HepG2 (cell line): ENCODE results near the gene STOM. TPM values are rescaled to one million over a fixed set of nuclear protein-coding genes. Genes with fewer than 3 reads are reported as not detected.

Experiments
- ATAC-seq: fragments of 200-7000 bp; cut with Tn5 transposase; 3 replicates; pipeline ENCODE4 v1.9.1; 2020; ENCODE audit warnings: mild to moderate bottlenecking, moderate library complexity
- BruUV-seq: library from RNA; stranded (reverse); fragments of 400-500 nt; replicated peaks from 2 replicates; lab custom pipeline; 2021; lab: Mats Ljungman, UMichigan
- CTCF ChIA-PET: fragments of 300-600 bp; formaldehyde crosslinking; extraction: SDS; loops from one replicate; lab custom pipeline; 2021; ENCODE audit warnings: low total read pairs, inconsistent platforms, low intra/inter-chr PET ratio; lab: Yijun Ruan, JAX
- POLR2A ChIA-PET: fragments of 350-600 bp; sonication (Branson Sonifier 250); formaldehyde crosslinking; loops from one replicate; lab custom pipeline; 2020; ENCODE audit warnings: antibody characterized with exemption, inconsistent platforms; lab: Yijun Ruan, JAX
- DNase-seq: peaks from one replicate; pipeline ENCODE4 v3.0.0-alpha.2; 2015; ENCODE audit warnings: low spot score
- FAIRE-seq: peaks from 3 replicates; lab custom pipeline; 2011; peaks lifted over from hg19 to GRCh38; lab: Jason Lieb, UNC
- H2AFZ ChIP-seq: one replicate; pipeline ENCODE4 v1.6.1; 2011; ENCODE audit warnings: low read length, inconsistent platforms
- H3K27ac ChIP-seq: fragments of 300-600 bp; 3 replicates; pipeline ENCODE4 v1.8.0; 2011; ENCODE audit warnings: mixed run types, mild to moderate bottlenecking, mixed read lengths, low read length, inconsistent platforms; ENCODE audit not compliant: insufficient read depth; ENCODE audit errors: extremely low read length
- H3K27me3 ChIP-seq, 2 experiments: fragments of 200-600 bp in 1 of 2; 2 replicates in 1 of 2; 3 replicates in 1 of 2; pipeline versions ENCODE4 v1.6.0 to v1.8.0; 2011; ENCODE audit warnings: low read length in 2 of 2, mild to moderate bottlenecking in 2 of 2, moderate library complexity in 2 of 2, inconsistent platforms in 1 of 2; ENCODE audit not compliant: insufficient read depth in 2 of 2, control insufficient read depth in 1 of 2
- H3K36me3 ChIP-seq, 2 experiments: fragments of 200-600 bp in 1 of 2; replicated peaks in 1 of 2; 2 replicates in 1 of 2; 3 replicates in 1 of 2; pipeline versions ENCODE4 v1.5.1 to v1.8.0; 2011; ENCODE audit warnings: low read length in 2 of 2, inconsistent platforms in 1 of 2; ENCODE audit not compliant: insufficient read depth in 2 of 2, control insufficient read depth in 1 of 2
- H3K4me1 ChIP-seq: 2 replicates; pipeline ENCODE4 v1.5.1; 2012; ENCODE audit warnings: low read length, inconsistent platforms; ENCODE audit not compliant: insufficient read depth
- H3K4me2 ChIP-seq: 2 replicates; pipeline ENCODE4 v1.6.0; 2011; ENCODE audit warnings: low read depth, low read length, inconsistent platforms
- H3K4me3 ChIP-seq, 3 experiments: fragments of 200-600 bp in 1 of 3; sonication (generic), shearing (Covaris generic) in 1 of 3; replicated peaks in 1 of 3; 2 replicates each; pipeline ENCODE4 v1.5.1; 2011 to 2016; ENCODE audit warnings: low read length in 3 of 3, inconsistent platforms in 2 of 3, low read depth in 2 of 3, mild to moderate bottlenecking in 2 of 3, control low read depth in 1 of 3, mixed read lengths in 1 of 3; ENCODE audit not compliant: insufficient read depth in 1 of 3
- H3K79me2 ChIP-seq: one replicate; pipeline ENCODE4 v1.6.1; 2011; ENCODE audit warnings: low read length, inconsistent platforms; ENCODE audit not compliant: insufficient read depth
- H3K9ac ChIP-seq: 2 replicates; pipeline ENCODE4 v1.6.0; 2011; ENCODE audit warnings: mild to moderate bottlenecking, low read depth, low read length, inconsistent platforms; ENCODE audit not compliant: insufficient read depth
- H3K9me3 ChIP-seq: 2 replicates; pipeline ENCODE4 v1.5.1; 2012; ENCODE audit warnings: mild to moderate bottlenecking, low read length
- H4K20me1 ChIP-seq: 2 replicates; pipeline ENCODE4 v1.6.0; 2011; ENCODE audit warnings: inconsistent platforms, mild to moderate bottlenecking, low read length, moderate library complexity; ENCODE audit not compliant: insufficient read depth
- CTCF ChIP-seq: sonication (generic); formaldehyde crosslinking; IDR thresholded peaks from 2 replicates; pipeline ENCODE4 v1.5.0; 2020; ENCODE audit warnings: mild to moderate bottlenecking, missing genetic modification reagents, moderate library complexity
- EP300 ChIP-seq, 3 experiments: sonication (generic) in 1 of 3; formaldehyde crosslinking in 1 of 3; IDR thresholded peaks; 2 replicates each; pipeline versions ENCODE4 v1.5.1 to v1.6.1; 2011 to 2020; ENCODE audit warnings: low read depth in 2 of 3, low read length in 2 of 3, borderline replicate concordance in 1 of 3, improper control_type of control experiment in 1 of 3, mild to moderate bottlenecking in 1 of 3, missing genetic modification reagents in 1 of 3, moderate library complexity in 1 of 3
- JDP2 ChIP-seq: sonication (generic); formaldehyde crosslinking; IDR thresholded peaks from 2 replicates; pipeline ENCODE4 v1.8.1; 2022; ENCODE audit warnings: missing genetic modification reagents, borderline replicate concordance
- RFXANK ChIP-seq: IDR thresholded peaks from 2 replicates; pipeline ENCODE4 v1.6.1; 2016
- TCF12 ChIP-seq, 2 experiments: fragments of 450-650 bp in 1 of 2; sonication (generic) in 1 of 2; formaldehyde crosslinking in 1 of 2; IDR thresholded peaks; 2 replicates each; pipeline versions ENCODE4 v1.6.1 to v1.8.0; 2017 to 2022; ENCODE audit warnings: antibody characterized with exemption in 1 of 2, mild to moderate bottlenecking in 1 of 2, missing genetic modification reagents in 1 of 2, moderate library complexity in 1 of 2
- XBP1 ChIP-seq: sonication (generic); formaldehyde crosslinking; IDR thresholded peaks from 2 replicates; pipeline ENCODE4 v1.5.0; 2020; ENCODE audit warnings: missing genetic modification reagents
- ZBTB10 ChIP-seq: sonication (generic); formaldehyde crosslinking; IDR thresholded peaks from 2 replicates; pipeline ENCODE4 v1.4.0; 2020; ENCODE audit warnings: missing genetic modification reagents, borderline replicate concordance
- ZNF224 ChIP-seq: sonication (generic); formaldehyde crosslinking; IDR thresholded peaks from 2 replicates; pipeline ENCODE4 v1.5.0; 2020; ENCODE audit warnings: mild to moderate bottlenecking, missing genetic modification reagents
- ZNF274 ChIP-seq: sonication (generic); formaldehyde crosslinking; IDR thresholded peaks from 2 replicates; pipeline ENCODE4 v1.5.1; 2020; ENCODE audit warnings: mild to moderate bottlenecking, missing genetic modification reagents
- ZNF580 ChIP-seq: IDR thresholded peaks from 2 replicates; pipeline ENCODE4 v1.6.1; 2016; ENCODE audit warnings: low read depth, borderline replicate concordance
- ZNF781 ChIP-seq: sonication (generic); formaldehyde crosslinking; IDR thresholded peaks from 2 replicates; pipeline ENCODE4 v1.5.1; 2020; ENCODE audit warnings: borderline replicate concordance, mild to moderate bottlenecking, missing genetic modification reagents; ENCODE audit errors: not compliant biosample characterization
- WGBS: methylation state at CpG from one replicate; pipeline ENCODE4 v1.1.6; 2017; ENCODE audit warnings: low lambda C conversion rate; 5-methylcytosine and 5-hydroxymethylcytosine counted together
- in situ Hi-C: cut with HindIII; loops from 2 replicates; pipeline ENCODE4 v1.10.0; 2017; ENCODE audit warnings: low pct_unique_long_range_greater_than_20kb; ENCODE audit not compliant: extremely low pct_ligation_motif_present
- intact Hi-C: fragments of 100-400 bp; cut with micrococcal nuclease; formaldehyde crosslinking; loops from one replicate; pipeline ENCODE4 v1.10.0; 2022; ENCODE audit not compliant: unreplicated experiment
- polyA plus RNA-seq, 8 experiments: library from polyadenylated mRNA; depleted of rRNA in 3 of 8; stranded (reverse) in 7 of 8; unstranded in 1 of 8; fragments of >200 nt; fragmentation: Illumina TruSeq in 4 of 8; extraction: Trizol in 4 of 8; gene quantifications; 2 replicates each; pipeline versions ENCODE4 v1.2.1 to v1.2.3, GENCODE V29; 2011 to 2016; ENCODE audit warnings: low read depth in 4 of 8, missing spikeins in 1 of 8, mixed read lengths in 1 of 8; ENCODE audit not compliant: insufficient read depth in 1 of 8
- total RNA-seq, 5 experiments: library from RNA; depleted of rRNA; stranded (reverse); fragments of >200 nt; fragmentation: Illumina TruSeq; extraction: Trizol; gene quantifications; 2 replicates each; pipeline ENCODE4 v1.2.3, GENCODE V29; 2016; ENCODE audit warnings: low read depth in 1 of 5

Gene STOM
- total and polyA plus RNA-seq, 2 of the 13 experiments (the other 11 are each of a cell fraction or from before 2014, with no cell fraction given): 43.6 to 165 TPM

- Histone ChIP-seq H4K20me1 (peaks cover 3% of the 10 kb centered on the region; the same call in 1 of the 2 replicates), H3K36me3 (peaks cover 20 to 55% of the 10 kb centered on the region in 2 experiments), H3K9me3 (no peaks in the 10 kb centered on the region), H3K27ac (no peak overlapping the region), H3K4me2 (no peak overlapping the region), H3K79me2 (no peaks in the 10 kb centered on the region), H3K4me3 (no peak overlapping the region), H3K9ac (no peak overlapping the region), H3K27me3 (no peaks in the 10 kb centered on the region), H3K4me1 (no peaks in the 10 kb centered on the region), H2AFZ (no peak overlapping the region)
- intact Hi-C loops: no loop called here
- TF ChIP-seq CTCF (no peak), RFXANK (no peak), EP300 (IDR thresholded peaks at IDR 0.05; ENCODE audit: low read depth in 2 of 2, low read length in 2 of 2) (no peak), EP300 (CRISPR knock-in tag; IDR thresholded peaks at IDR 0.05; ENCODE audit: borderline replicate concordance) (no peak), ZNF781 (no peak), ZNF580 (CRISPR knock-in tag) (no peak), JDP2 (CRISPR knock-in tag) (no peak), ZNF224 (CRISPR knock-in tag) (no peak), TCF12 (IDR thresholded peaks at IDR 0.05) (no peak), TCF12 (CRISPR knock-in tag; IDR thresholded peaks at IDR 0.05) (no peak), ZBTB10 (CRISPR knock-in tag) (no peak), ZNF274 (no peak), XBP1 (CRISPR knock-in tag) (no peak)
- no TSS peak for BruUV-seq
- ChIA-PET POLR2A (no interaction called here), CTCF (no interaction called here)
- no peak for ATAC-seq
- in situ Hi-C loops: no loop called here
- no peak for FAIRE-seq
- whole genome bisulfite sequencing: 94% methylated on average over 1 of the region's 1 CpG
- DNase-seq: no peak
Measured at GRCh38 chr9:121350036-121350435, 20.0 kb downstream of the STOM start.
